Spleen (tissue), 7 donors: ENCODE measurements around the gene ELN.

ENCODE experiments used
- POLR2A ChIP-seq, 3 donors: fragments of 450-650 bp; IDR thresholded peaks; one replicate each; pipeline ENCODE4 v1.5.1; 2017; ENCODE audit warnings: antibody characterized with exemption in 3 of 3, mild to moderate bottlenecking in 1 of 3
- POLR2AphosphoS5 ChIP-seq, 3 donors: sonication (generic); formaldehyde crosslinking; IDR thresholded peaks; one replicate each; pipeline ENCODE4 v1.5.1; 2017; ENCODE audit warnings: antibody characterized with exemption in 3 of 3
- TF ChIP-seq, protein P1 (sequence below), 11 experiments: fragments of 200-600 bp in 7 of 11; fragments of 450-650 bp in 4 of 11; sonication (generic) in 4 of 11; IDR thresholded peaks in 8 of 11; conservative IDR thresholded peaks in 3 of 11; 1 replicate in 7 of 11; 2 replicates in 4 of 11; pipeline versions ENCODE4 v1.4.0 to v1.8.0; 2016 to 2021; ENCODE audit warnings: antibody characterized with exemption in 11 of 11, inconsistent platforms in 4 of 11, mild to moderate bottlenecking in 1 of 11
- donor health status: DM: no; HTN: no; CAD: no; lungs with moderate emphysema.
- donor health status: DM: no; HTN: no; CAD: no.
- donor health status: DM: no; HTN: no; CAD: no.

DNA sequence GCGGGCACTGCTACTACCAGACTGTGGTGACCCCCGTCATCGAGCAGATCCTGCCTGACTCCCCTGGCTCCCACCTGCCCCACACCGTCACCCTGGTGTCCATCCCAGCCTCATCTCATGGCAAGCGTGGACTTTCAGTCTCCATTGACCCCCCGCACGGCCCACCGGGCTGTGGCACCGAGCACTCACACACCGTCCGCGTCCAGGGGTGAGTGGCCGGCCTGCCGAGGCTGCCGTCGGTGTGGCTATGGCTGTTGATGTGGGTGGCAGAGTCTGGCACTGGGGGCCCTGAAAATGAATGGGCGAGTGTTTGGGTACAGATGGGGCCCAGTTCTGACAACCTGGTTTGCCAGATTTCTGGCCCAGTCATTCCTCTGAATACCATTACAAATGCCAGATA, 71.1 kb downstream of the ELN start:
- no peak for TF ChIP-seq POLR2A (IDR thresholded peaks at IDR 0.05)
- TF ChIP-seq, protein P1, sequence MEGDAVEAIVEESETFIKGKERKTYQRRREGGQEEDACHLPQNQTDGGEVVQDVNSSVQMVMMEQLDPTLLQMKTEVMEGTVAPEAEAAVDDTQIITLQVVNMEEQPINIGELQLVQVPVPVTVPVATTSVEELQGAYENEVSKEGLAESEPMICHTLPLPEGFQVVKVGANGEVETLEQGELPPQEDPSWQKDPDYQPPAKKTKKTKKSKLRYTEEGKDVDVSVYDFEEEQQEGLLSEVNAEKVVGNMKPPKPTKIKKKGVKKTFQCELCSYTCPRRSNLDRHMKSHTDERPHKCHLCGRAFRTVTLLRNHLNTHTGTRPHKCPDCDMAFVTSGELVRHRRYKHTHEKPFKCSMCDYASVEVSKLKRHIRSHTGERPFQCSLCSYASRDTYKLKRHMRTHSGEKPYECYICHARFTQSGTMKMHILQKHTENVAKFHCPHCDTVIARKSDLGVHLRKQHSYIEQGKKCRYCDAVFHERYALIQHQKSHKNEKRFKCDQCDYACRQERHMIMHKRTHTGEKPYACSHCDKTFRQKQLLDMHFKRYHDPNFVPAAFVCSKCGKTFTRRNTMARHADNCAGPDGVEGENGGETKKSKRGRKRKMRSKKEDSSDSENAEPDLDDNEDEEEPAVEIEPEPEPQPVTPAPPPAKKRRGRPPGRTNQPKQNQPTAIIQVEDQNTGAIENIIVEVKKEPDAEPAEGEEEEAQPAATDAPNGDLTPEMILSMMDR (IDR thresholded peaks at IDR 0.05 in 8 of 11, conservative IDR thresholded peaks at IDR 0.05 in 3 of 11): no peak
- TF ChIP-seq POLR2AphosphoS5 (IDR thresholded peaks at IDR 0.05): peak in 1 of 3 donors; percentile 19
